T-helper 1 cell treated with Interleukin-12 subunit alpha and Interleukin-12 subunit beta and Interleukin-4 antibody, amounts not matched to agents 30 μg/mL and 1 μg/mL, for 36 hours (primary cell): ENCODE measurements around the gene DICER1.

Experiments used
- H3K27ac Mint-ChIP-seq: one replicate; pipeline ENCODE4 v1.8.0; 2021; ENCODE audit warnings: mild to moderate bottlenecking, mixed read lengths
- H3K27me3 Mint-ChIP-seq: one replicate; pipeline ENCODE4 v1.8.0; 2021; ENCODE audit warnings: low read depth, mixed read lengths
- H3K36me3 Mint-ChIP-seq: one replicate; pipeline ENCODE4 v1.8.0; 2021; ENCODE audit warnings: low read depth, mixed read lengths
- H3K4me1 Mint-ChIP-seq: one replicate; pipeline ENCODE4 v1.8.0; 2021; ENCODE audit warnings: low read depth, mixed read lengths
- H3K4me3 Mint-ChIP-seq: one replicate; pipeline ENCODE4 v1.8.0; 2021; ENCODE audit warnings: mild to moderate bottlenecking, moderate library complexity, mixed read lengths
- H3K9me3 Mint-ChIP-seq: one replicate; pipeline ENCODE4 v1.8.0; 2021; ENCODE audit warnings: mixed read lengths

DICER1 gene

GRCh38 chr14:95037273-95037672, 120.1 kb downstream of the DICER1 start:
- no peaks in the 10 kb centered on the region for H3K36me3 Mint-ChIP-seq
- no peaks in the 10 kb centered on the region for H3K9me3 Mint-ChIP-seq
- H3K4me3 Mint-ChIP-seq, result no peak overlapping the region
- H3K27ac Mint-ChIP-seq, result no peak overlapping the region
- H3K4me1 Mint-ChIP-seq, result no peaks in the 10 kb centered on the region
- peaks cover 3% of the 10 kb centered on the region for H3K27me3 Mint-ChIP-seq
